SK-N-SH treated with all-trans-retinoic acid at 6 μM for 48 hours (cell line): ENCODE measurements around the gene ATP10B.

Experiments
- ATAC-seq: fragments of 200-7000 bp; cut with Tn5 transposase; 3 replicates; pipeline ENCODE4 v1.9.1; 2020; ENCODE audit warnings: mild to moderate bottlenecking, moderate library complexity
- BACH2 ChIP-seq: fragments of 250-450 bp; sonication (Bioruptor Pico); IDR thresholded peaks from 2 replicates; pipeline ENCODE4 v1.9.0; 2021; ENCODE audit warnings: mild to moderate bottlenecking, borderline replicate concordance
- CSDC2 ChIP-seq: fragments of 250-450 bp; sonication (Bioruptor Pico); IDR thresholded peaks from 2 replicates; pipeline ENCODE4 v1.5.0; 2020; ENCODE audit warnings: mild to moderate bottlenecking, moderate library complexity
- ESRRG ChIP-seq: fragments of 250-450 bp; sonication (Bioruptor Pico); IDR thresholded peaks from 2 replicates; pipeline ENCODE4 v1.6.1; 2021; ENCODE audit warnings: mild to moderate bottlenecking
- GLIS3 ChIP-seq: fragments of 250-450 bp; sonication (Bioruptor Pico); IDR thresholded peaks from 2 replicates; pipeline ENCODE4 v1.5.0; 2020; ENCODE audit warnings: mild to moderate bottlenecking, moderate library complexity
- ISL1 ChIP-seq: fragments of 250-450 bp; sonication (Bioruptor Pico); IDR thresholded peaks from 2 replicates; pipeline ENCODE4 v2.1.2; 2022; ENCODE audit warnings: mild to moderate bottlenecking, moderate library complexity
- PATZ1 ChIP-seq: fragments of 250-450 bp; sonication (Bioruptor Pico); IDR thresholded peaks from 2 replicates; pipeline ENCODE4 v1.8.0; 2020; ENCODE audit warnings: mild to moderate bottlenecking, moderate library complexity, borderline replicate concordance
- POU6F1 ChIP-seq: fragments of 250-450 bp; sonication (Bioruptor Pico); IDR thresholded peaks from 2 replicates; pipeline ENCODE4 v1.8.0; 2021; ENCODE audit warnings: low read depth, mild to moderate bottlenecking, moderate library complexity, borderline replicate concordance
- PPARA ChIP-seq: fragments of 250-450 bp; sonication (Bioruptor Pico); IDR thresholded peaks from 2 replicates; pipeline ENCODE4 v1.5.0; 2020; ENCODE audit warnings: mild to moderate bottlenecking, borderline replicate concordance
- RARB ChIP-seq: fragments of 250-450 bp; sonication (Bioruptor Pico); IDR thresholded peaks from 2 replicates; pipeline ENCODE4 v1.8.0; 2021; ENCODE audit warnings: mild to moderate bottlenecking, moderate library complexity
- SNAI2 ChIP-seq: fragments of 250-450 bp; sonication (Bioruptor Pico); IDR thresholded peaks from 2 replicates; pipeline ENCODE4 v1.5.0; 2020; ENCODE audit warnings: mild to moderate bottlenecking, moderate library complexity
- TCF4 ChIP-seq: fragments of 250-450 bp; sonication (Bioruptor Pico); IDR thresholded peaks from 2 replicates; pipeline ENCODE4 v1.8.0; 2021; ENCODE audit warnings: mild to moderate bottlenecking, moderate library complexity, borderline replicate concordance
- TOX ChIP-seq: fragments of 250-450 bp; sonication (Bioruptor Pico); IDR thresholded peaks from 2 replicates; pipeline ENCODE4 v1.8.0; 2021; ENCODE audit warnings: mild to moderate bottlenecking, moderate library complexity, borderline replicate concordance
- TSHZ2 ChIP-seq: fragments of 250-450 bp; sonication (Bioruptor Pico); IDR thresholded peaks from 2 replicates; pipeline ENCODE4 v1.5.0; 2020; ENCODE audit warnings: mild to moderate bottlenecking, moderate library complexity
- ZC3H10 ChIP-seq: fragments of 250-450 bp; sonication (Bioruptor Pico); IDR thresholded peaks from 2 replicates; pipeline ENCODE4 v1.5.1; 2021; ENCODE audit warnings: mild to moderate bottlenecking, moderate library complexity
- ZFP3 ChIP-seq: fragments of 250-450 bp; sonication (Bioruptor Pico); IDR thresholded peaks from 2 replicates; pipeline ENCODE4 v1.5.0; 2020; ENCODE audit warnings: mild to moderate bottlenecking, moderate library complexity
- ZFP30 ChIP-seq: fragments of 450-650 bp; formaldehyde crosslinking; IDR thresholded peaks from 2 replicates; pipeline ENCODE4 v1.5.0; 2022; ENCODE audit warnings: mild to moderate bottlenecking, moderate library complexity
- ZNF70 ChIP-seq: fragments of 450-650 bp; formaldehyde crosslinking; IDR thresholded peaks from 2 replicates; pipeline ENCODE4 v1.5.0; 2020; ENCODE audit warnings: mild to moderate bottlenecking, moderate library complexity
- ZNF8 ChIP-seq: fragments of 450-650 bp; formaldehyde crosslinking; IDR thresholded peaks from 2 replicates; pipeline ENCODE4 v1.5.0; 2020; ENCODE audit warnings: mild to moderate bottlenecking, moderate library complexity

Gene ATP10B

GRCh38 chr5:160627921-160628618 is 223.9 kb downstream of the ATP10B start:
- no peak for ATAC-seq

GRCh38 chr5:160626322-160626721 is 225.7 kb downstream of the ATP10B start:
- no peak for TF ChIP-seq TCF4 (CRISPR knock-in tag)
- no peak for TF ChIP-seq POU6F1 (CRISPR knock-in tag)
- TF ChIP-seq SNAI2, result no peak
- TF ChIP-seq PATZ1 (CRISPR knock-in tag), result no peak
- no peak for TF ChIP-seq BACH2 (CRISPR knock-in tag)
- no peak for TF ChIP-seq ESRRG (CRISPR knock-in tag)

More at GRCh38 chr5:160627921-160628618, 223.9 kb downstream of the ATP10B start:
- no peak for TF ChIP-seq POU6F1 (CRISPR knock-in tag)
- no peak for TF ChIP-seq CSDC2 (CRISPR knock-in tag)
- no peak for TF ChIP-seq PPARA (CRISPR knock-in tag)
- TF ChIP-seq ZFP30, result no peak
- TF ChIP-seq SNAI2, result no peak
- no peak for TF ChIP-seq PATZ1 (CRISPR knock-in tag)
- TF ChIP-seq ISL1 (CRISPR knock-in tag), result no peak
- no peak for TF ChIP-seq TSHZ2 (CRISPR knock-in tag)
- no peak for TF ChIP-seq ZFP3 (CRISPR knock-in tag)
- no peak for TF ChIP-seq GLIS3 (CRISPR knock-in tag)
- TF ChIP-seq RARB, result no peak
- no peak for TF ChIP-seq TOX (CRISPR knock-in tag)
- no peak for TF ChIP-seq ZNF8
- no peak for TF ChIP-seq ZC3H10 (CRISPR knock-in tag)

GRCh38 chr5:160621526-160621925 is 230.5 kb downstream of the ATP10B start:
- ATAC-seq, result no peak
- TF ChIP-seq ZNF70 (CRISPR knock-in tag), result no peak
- TF ChIP-seq PATZ1 (CRISPR knock-in tag), result no peak
- no peak for TF ChIP-seq PPARA (CRISPR knock-in tag)
- no peak for TF ChIP-seq TOX (CRISPR knock-in tag)
- no peak for TF ChIP-seq RARB
- TF ChIP-seq ZNF8, result no peak
- no peak for TF ChIP-seq POU6F1 (CRISPR knock-in tag)
- TF ChIP-seq BACH2 (CRISPR knock-in tag), result no peak

More at GRCh38 chr5:160626322-160626721, 225.7 kb downstream of the ATP10B start:
- no peak for ATAC-seq
